DOHH2 (cell line): ENCODE results near the gene RANBP3L.

Experiments used
- H3F3A ChIP-seq: fragments of 200-600 bp; sonication (generic), shearing (Covaris generic); 2 replicates; pipeline ENCODE4 v1.6.0; 2016; ENCODE audit warnings: antibody characterized with exemption, mild to moderate bottlenecking; ENCODE audit not compliant: control insufficient read depth, insufficient read depth
- H3K27ac ChIP-seq: fragments of 200-600 bp; sonication (generic); 2 replicates; pipeline ENCODE4 v1.5.1; 2014; ENCODE audit warnings: low read depth, mild to moderate bottlenecking, low read length, moderate library complexity
- H3K27me3 ChIP-seq: fragments of 200-600 bp; sonication (generic); 2 replicates; pipeline ENCODE4 v1.6.1; 2014; ENCODE audit warnings: mild to moderate bottlenecking, low read length, mixed read lengths; ENCODE audit not compliant: control insufficient read depth
- H3K36me3 ChIP-seq: fragments of 200-600 bp; sonication (generic); 2 replicates; pipeline ENCODE4 v1.6.1; 2014; ENCODE audit warnings: mild to moderate bottlenecking, low read length, moderate library complexity, mixed read lengths; ENCODE audit not compliant: control insufficient read depth
- H3K4me1 ChIP-seq: fragments of 200-600 bp; sonication (generic); 2 replicates; pipeline ENCODE4 v1.6.1; 2014; ENCODE audit warnings: mild to moderate bottlenecking, low read length, mixed read lengths; ENCODE audit not compliant: control insufficient read depth
- H3K4me2 ChIP-seq: fragments of 200-600 bp; sonication (generic); 2 replicates; pipeline ENCODE4 v1.6.0; 2014; ENCODE audit warnings: mild to moderate bottlenecking, low read length, moderate library complexity
- H3K4me3 ChIP-seq: fragments of 200-600 bp; sonication (generic); 2 replicates; pipeline ENCODE4 v1.5.1; 2014; ENCODE audit warnings: mild to moderate bottlenecking, low read length, mixed read lengths
- H3K79me2 ChIP-seq: fragments of 200-600 bp; sonication (generic); 2 replicates; pipeline ENCODE4 v1.6.1; 2014; ENCODE audit warnings: mild to moderate bottlenecking, low read length, mixed read lengths; ENCODE audit not compliant: control insufficient read depth
- H3K9me2 ChIP-seq: fragments of 200-600 bp; sonication (generic); replicated peaks from 2 replicates; pipeline ENCODE4 v1.6.1; 2014; ENCODE audit warnings: mild to moderate bottlenecking, low read length, mixed read lengths; ENCODE audit not compliant: control insufficient read depth
- H3K9me3 ChIP-seq: fragments of 200-600 bp; sonication (generic); 2 replicates; pipeline ENCODE4 v1.6.1; 2014; ENCODE audit warnings: antibody characterized with exemption, low read length, mixed read lengths; ENCODE audit not compliant: control insufficient read depth, insufficient read depth
- H4K20me1 ChIP-seq: fragments of 200-600 bp; sonication (generic); 2 replicates; pipeline ENCODE4 v1.6.0; 2014; ENCODE audit warnings: low read depth, mild to moderate bottlenecking, antibody characterized with exemption, low read length, moderate library complexity; ENCODE audit not compliant: control insufficient read depth, insufficient read depth
- CTCF ChIP-seq: fragments of 200-600 bp; sonication (generic); IDR thresholded peaks from one replicate; pipeline ENCODE4 v1.5.1; 2014; ENCODE audit warnings: antibody characterized with exemption, mild to moderate bottlenecking, low read depth, low read length; ENCODE audit not compliant: poor library complexity, severe bottlenecking
- EZH2phosphoT487 ChIP-seq: fragments of 200-600 bp; sonication (generic); IDR thresholded peaks from 2 replicates; pipeline ENCODE4 v1.6.1; 2017; ENCODE audit warnings: borderline replicate concordance, mild to moderate bottlenecking, antibody characterized with exemption, low read length, moderate library complexity, mixed read lengths

The RANBP3L gene

GRCh38 chr5:36228505-36228904 lies 73.2 kb downstream of the RANBP3L start:
- H4K20me1 ChIP-seq: no peaks in the 10 kb centered on the region
- TF ChIP-seq CTCF: no peak
- TF ChIP-seq EZH2phosphoT487: no peak
- peaks cover 30% of the 10 kb centered on the region for H3K36me3 ChIP-seq
- H3K79me2 ChIP-seq: peaks cover 47% of the 10 kb centered on the region
- no peak overlapping the region for H3K4me2 ChIP-seq
- no peak overlapping the region for H3K27ac ChIP-seq
- no peak overlapping the region for H3K4me3 ChIP-seq
- H3K27me3 ChIP-seq: no peaks in the 10 kb centered on the region
- H3K4me1 ChIP-seq: peaks cover 13% of the 10 kb centered on the region
- H3F3A ChIP-seq: no peaks in the 10 kb centered on the region
- H3K9me3 ChIP-seq: no peaks in the 10 kb centered on the region
- no peaks in the 10 kb centered on the region for H3K9me2 ChIP-seq

- H3K4me2 ChIP-seq: no peak overlapping the region
- H3K79me2 ChIP-seq: peaks cover 34% of the 10 kb centered on the region
- H3K4me3 ChIP-seq: no peak overlapping the region
- peaks cover 7% of the 10 kb centered on the region for H3K4me1 ChIP-seq
- no peaks in the 10 kb centered on the region for H3K27me3 ChIP-seq
- TF ChIP-seq EZH2phosphoT487 (no peak), CTCF (no peak)
- peaks cover 42% of the 10 kb centered on the region for H3K36me3 ChIP-seq
- H4K20me1 ChIP-seq: no peaks in the 10 kb centered on the region
- H3K27ac ChIP-seq: no peak overlapping the region
- H3F3A ChIP-seq: no peaks in the 10 kb centered on the region
- no peaks in the 10 kb centered on the region for H3K9me2 ChIP-seq
- no peaks in the 10 kb centered on the region for H3K9me3 ChIP-seq
Observed at GRCh38 chr5:36227046-36227445, 74.7 kb downstream of the RANBP3L start.

- Histone ChIP-seq H3K4me2 (no peak overlapping the region), H3K4me1 (peaks cover 11% of the 10 kb centered on the region), H3K9me3 (no peaks in the 10 kb centered on the region), H3K9me2 (no peaks in the 10 kb centered on the region), H3K27ac (no peak overlapping the region), H4K20me1 (no peaks in the 10 kb centered on the region), H3K27me3 (no peaks in the 10 kb centered on the region), H3K79me2 (no peaks in the 10 kb centered on the region), H3K4me3 (no peak overlapping the region), H3F3A (no peaks in the 10 kb centered on the region), H3K36me3 (peaks cover 84% of the 10 kb centered on the region)
- TF ChIP-seq EZH2phosphoT487 (no peak), CTCF (no peak)
Observed at GRCh38 chr5:36222620-36223019, 79.1 kb downstream of the RANBP3L start.

GRCh38 chr5:36217988-36218387 lies 83.7 kb downstream of the RANBP3L start:
- H3K79me2 ChIP-seq: no peaks in the 10 kb centered on the region
- no peak overlapping the region for H3K4me3 ChIP-seq
- H4K20me1 ChIP-seq: no peaks in the 10 kb centered on the region
- no peak for TF ChIP-seq CTCF
- no peak for TF ChIP-seq EZH2phosphoT487
- no peak overlapping the region for H3K27ac ChIP-seq
- no peak overlapping the region for H3K4me2 ChIP-seq
- peaks cover 35% of the 10 kb centered on the region for H3K4me1 ChIP-seq
- H3K9me2 ChIP-seq: no peaks in the 10 kb centered on the region
- no peaks in the 10 kb centered on the region for H3K27me3 ChIP-seq
- H3K36me3 ChIP-seq: peaks cover 86% of the 10 kb centered on the region
- no peaks in the 10 kb centered on the region for H3K9me3 ChIP-seq
- H3F3A ChIP-seq: no peaks in the 10 kb centered on the region; the same call in 1 of the 2 replicates
